SKM-1 treated with dmso at 0.1 percent for 144 hours (cell line): Measurements from ENCODE around the gene MMP15.

Experiments
- DNase-seq: peaks from one replicate; lab custom pipeline; 2025; ENCODE audit not compliant: unreplicated experiment; lab: John Stamatoyannopoulos, UW

MMP15 gene

GRCh38 chr16:58034774-58035173 is 9.2 kb downstream of the MMP15 start:
- DNase-seq, result no peak

- no peak for DNase-seq
Observed at GRCh38 chr16:58035356-58036170, 10.0 kb downstream of the MMP15 start.

GRCh38 chr16:58036943-58037342 is 11.4 kb downstream of the MMP15 start:
- DNase-seq, result no peak

GRCh38 chr16:58037365-58038057 is 12.0 kb downstream of the MMP15 start:
- DNase-seq, result no peak

- no peak for DNase-seq
Observed at GRCh38 chr16:58038219-58038641, 12.7 kb downstream of the MMP15 start.

- no peak for DNase-seq
Observed at GRCh38 chr16:58039829-58040495, 14.4 kb downstream of the MMP15 start.

- DNase-seq, result no peak
Observed at GRCh38 chr16:58040496-58040846, 14.9 kb downstream of the MMP15 start.

GRCh38 chr16:58040945-58041627 is 15.5 kb downstream of the MMP15 start:
- no peak for DNase-seq

- DNase-seq, result no peak
Observed at GRCh38 chr16:58041628-58041955, 16.0 kb downstream of the MMP15 start.

GRCh38 chr16:58042001-58042885 is 16.7 kb downstream of the MMP15 start:
- DNase-seq, result no peak

GRCh38 chr16:58042886-58043515 is 17.4 kb downstream of the MMP15 start:
- DNase-seq, result no peak

- DNase-seq, result no peak
Observed at GRCh38 chr16:58043571-58044155, 18.1 kb downstream of the MMP15 start.

GRCh38 chr16:58044266-58045019 is 18.9 kb downstream of the MMP15 start:
- DNase-seq, result no peak

- DNase-seq, result no peak
Observed at GRCh38 chr16:58045096-58045495, 19.5 kb downstream of the MMP15 start.

- DNase-seq, result peak; percentile 86
Observed at GRCh38 chr16:58046054-58046881, 20.7 kb downstream of the MMP15 start.

GRCh38 chr16:58046936-58047335 is 21.4 kb downstream of the MMP15 start:
- DNase-seq, result no peak

- DNase-seq, result no peak
Observed at GRCh38 chr16:58047557-58048348, 22.2 kb downstream of the MMP15 start.
